Panc1 (cell line): ENCODE data around the gene CYP51A1. TPM values are rescaled to one million over a fixed set of nuclear protein-coding genes. Genes with fewer than 3 reads are reported as not detected.

Source experiments
- ATAC-seq: fragments of 200-7000 bp; cut with Tn5 transposase; 2 replicates; pipeline ENCODE4 v1.9.1; 2020; ENCODE audit warnings: mild to moderate bottlenecking, moderate library complexity
- BruUV-seq: library from RNA; stranded (reverse); fragments of 400-500 nt; replicated peaks from 2 replicates; lab custom pipeline; 2021; lab: Mats Ljungman, UMichigan
- CTCF ChIA-PET: fragments of 300-600 bp; sonication (Branson Sonifier 250); formaldehyde crosslinking; loops from one replicate; lab custom pipeline; 2022; ENCODE audit warnings: antibody characterized with exemption; lab: Charles Lee
- POLR2A ChIA-PET: fragments of 300-600 bp; sonication (Branson Sonifier 250); formaldehyde crosslinking; loops from one replicate; lab custom pipeline; 2022; ENCODE audit warnings: antibody characterized with exemption; lab: Charles Lee
- DNase-seq: peaks from one replicate; pipeline ENCODE4 v3.0.0-alpha.2; 2010; ENCODE audit warnings: low read depth, low spot score
- H3K27ac ChIP-seq: 2 replicates; pipeline ENCODE4 v1.5.1; 2011; ENCODE audit warnings: mild to moderate bottlenecking, low read length, inconsistent platforms
- H3K27me3 ChIP-seq: fragments of 200-500 bp; sonication (Bioruptor generic); 2 replicates; pipeline ENCODE4 v1.6.0; 2014; ENCODE audit warnings: low read length, inconsistent platforms; ENCODE audit not compliant: control insufficient read depth, insufficient read depth
- H3K36me3 ChIP-seq: fragments of 200-500 bp; sonication (Bioruptor generic); 2 replicates; pipeline ENCODE4 v1.5.1; 2014; ENCODE audit warnings: inconsistent platforms, mild to moderate bottlenecking, low read length, moderate library complexity; ENCODE audit not compliant: control insufficient read depth, insufficient read depth
- H3K4me1 ChIP-seq: 2 replicates; pipeline ENCODE4 v1.5.1; 2011; ENCODE audit warnings: inconsistent platforms, mild to moderate bottlenecking, low read length, moderate library complexity; ENCODE audit not compliant: control insufficient read depth, insufficient read depth
- H3K4me3 ChIP-seq, 2 experiments: 2 replicates each; pipeline ENCODE4 v1.5.1; 2011 to 2012; ENCODE audit warnings: low read depth in 2 of 2, low read length in 2 of 2, mild to moderate bottlenecking in 2 of 2, inconsistent platforms in 1 of 2, moderate library complexity in 1 of 2
- H3K9me3 ChIP-seq: fragments of 200-500 bp; sonication (Bioruptor generic); 2 replicates; pipeline ENCODE4 v1.5.1; 2014; ENCODE audit warnings: low read depth, mild to moderate bottlenecking, inconsistent platforms, low read length, moderate library complexity; ENCODE audit not compliant: control insufficient read depth, insufficient read depth
- CTCF ChIP-seq: fragments of 450-650 bp; IDR thresholded peaks from 2 replicates; pipeline ENCODE4 v1.5.1; 2017; ENCODE audit warnings: mild to moderate bottlenecking
- POLR2AphosphoS5 ChIP-seq: IDR thresholded peaks from 2 replicates; pipeline ENCODE4 v1.6.1; 2012; ENCODE audit warnings: mild to moderate bottlenecking, low read depth, low read length, moderate library complexity
- REST ChIP-seq, 2 experiments: IDR thresholded peaks; 2 replicates each; pipeline ENCODE4 v1.6.1; 2011 to 2012; ENCODE audit warnings: low read depth in 2 of 2, control low read depth in 1 of 2, low read length in 1 of 2, mild to moderate bottlenecking in 1 of 2, moderate library complexity in 1 of 2; ENCODE audit not compliant: insufficient read depth in 1 of 2
- SIN3A ChIP-seq: IDR thresholded peaks from 2 replicates; pipeline ENCODE4 v1.6.1; 2012; ENCODE audit warnings: low read depth, mild to moderate bottlenecking, low read length, moderate library complexity, borderline replicate concordance; ENCODE audit not compliant: insufficient read depth
- TCF7L2 ChIP-seq: IDR thresholded peaks from 2 replicates; pipeline ENCODE4 v1.6.1; 2011; ENCODE audit warnings: mild to moderate bottlenecking, low read depth, low read length, inconsistent platforms
- in situ Hi-C: cut with HindIII; loops from 2 replicates; pipeline ENCODE4 v1.10.0; 2016; ENCODE audit warnings: low sequenced_read_pairs, low pct_unique_long_range_greater_than_20kb
- intact Hi-C: fragments of 100-400 bp; cut with micrococcal nuclease; formaldehyde crosslinking; loops from one replicate; pipeline ENCODE4 v1.10.0; 2022; ENCODE audit not compliant: unreplicated experiment
- total RNA-seq: library from RNA; stranded (reverse); gene quantifications from one replicate; pipeline ENCODE4 v1.2.1, GENCODE V29; 2021; ENCODE audit not compliant: unreplicated experiment

Gene CYP51A1
- total RNA-seq, 1 experiment from 2014 or later, result 131 TPM

- in situ Hi-C loops (no loop called here), intact Hi-C loops (no loop called here)
- CTCF ChIA-PET, result no interaction called here
- Histone ChIP-seq H3K4me1 (no peaks in the 10 kb centered on the region), H3K9me3 (no peaks in the 10 kb centered on the region), H3K36me3 (no peaks in the 10 kb centered on the region), H3K27me3 (no peaks in the 10 kb centered on the region; the same call in 1 of the 2 replicates), H3K4me3 (no peak overlapping the region), H3K27ac (no peak overlapping the region)
- DNase-seq, result no peak
- no TSS peak for BruUV-seq
- POLR2A ChIA-PET, result no interaction called here
- no peak for ATAC-seq
- TF ChIP-seq SIN3A (no peak), REST (IDR thresholded peaks at IDR 0.05; ENCODE audit: insufficient read depth in 1 of 2, low read depth in 2 of 2, low read length in 1 of 2) (no peak), TCF7L2 (no peak), POLR2AphosphoS5 (no peak), CTCF (no peak)
Observed at GRCh38 chr7:92155108-92155739, 20.9 kb upstream of the CYP51A1 start.

- intact Hi-C loops (no loop called here), in situ Hi-C loops (no loop called here)
- no peak for DNase-seq
- Histone ChIP-seq H3K27ac (no peak overlapping the region), H3K4me3 (no peak overlapping the region), H3K36me3 (no peaks in the 10 kb centered on the region), H3K9me3 (no peaks in the 10 kb centered on the region), H3K4me1 (no peaks in the 10 kb centered on the region), H3K27me3 (no peaks in the 10 kb centered on the region; the same call in 1 of the 2 replicates)
- no peak for TF ChIP-seq CTCF
- TF ChIP-seq REST (IDR thresholded peaks at IDR 0.05; ENCODE audit: insufficient read depth in 1 of 2, low read depth in 2 of 2, low read length in 1 of 2), result no peak
- no peak for TF ChIP-seq TCF7L2
- no peak for TF ChIP-seq POLR2AphosphoS5
- TF ChIP-seq SIN3A, result no peak
- BruUV-seq, result no TSS peak
- POLR2A ChIA-PET, result no interaction called here
- ATAC-seq, result no peak
- CTCF ChIA-PET, result no interaction called here
Observed at GRCh38 chr7:92150450-92151017, 16.3 kb upstream of the CYP51A1 start.
